Right lobe of liver (tissue), 4 donors: Measurements from ENCODE around the gene TMEM207.

ENCODE experiments used
- POLR2A ChIP-seq: fragments of 450-650 bp; IDR thresholded peaks from one replicate; pipeline ENCODE4 v1.6.1; 2017; ENCODE audit warnings: antibody characterized with exemption, mild to moderate bottlenecking
- TF ChIP-seq, protein P1 (sequence below), 4 donors: fragments of 200-600 bp in 3 of 4; fragments of 450-650 bp in 1 of 4; IDR thresholded peaks; one replicate each; pipeline versions ENCODE4 v1.5.1 to v1.8.0; 2016 to 2022; ENCODE audit warnings: antibody characterized with exemption in 4 of 4, mild to moderate bottlenecking in 2 of 4
- donor health status: DM: no; HTN: no; CAD: no.
- donor health status: DM: no; HTN: no; CAD: no.
- donor health status: DM: no; HTN: yes; CAD: no.

DNA sequence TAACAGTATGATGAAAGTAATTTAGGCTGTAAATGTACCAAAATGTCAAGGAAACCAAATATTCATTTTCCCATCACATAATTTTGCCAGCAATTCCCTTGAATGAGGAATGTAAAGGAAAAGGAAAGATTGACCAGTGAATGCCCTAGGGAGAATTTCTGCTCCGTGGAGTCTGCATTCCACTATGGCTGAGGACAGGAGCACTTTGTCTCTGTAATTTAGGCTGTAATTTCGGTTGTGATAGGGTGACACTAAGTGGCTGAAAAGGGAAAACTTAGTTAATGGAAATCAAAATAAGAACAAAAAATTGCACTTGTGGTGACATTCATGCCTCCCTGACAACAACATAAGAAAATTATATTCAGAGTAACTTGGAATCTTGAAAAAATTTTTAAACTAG is 8.3 kb upstream of the TMEM207 start:
- TF ChIP-seq, protein P1, sequence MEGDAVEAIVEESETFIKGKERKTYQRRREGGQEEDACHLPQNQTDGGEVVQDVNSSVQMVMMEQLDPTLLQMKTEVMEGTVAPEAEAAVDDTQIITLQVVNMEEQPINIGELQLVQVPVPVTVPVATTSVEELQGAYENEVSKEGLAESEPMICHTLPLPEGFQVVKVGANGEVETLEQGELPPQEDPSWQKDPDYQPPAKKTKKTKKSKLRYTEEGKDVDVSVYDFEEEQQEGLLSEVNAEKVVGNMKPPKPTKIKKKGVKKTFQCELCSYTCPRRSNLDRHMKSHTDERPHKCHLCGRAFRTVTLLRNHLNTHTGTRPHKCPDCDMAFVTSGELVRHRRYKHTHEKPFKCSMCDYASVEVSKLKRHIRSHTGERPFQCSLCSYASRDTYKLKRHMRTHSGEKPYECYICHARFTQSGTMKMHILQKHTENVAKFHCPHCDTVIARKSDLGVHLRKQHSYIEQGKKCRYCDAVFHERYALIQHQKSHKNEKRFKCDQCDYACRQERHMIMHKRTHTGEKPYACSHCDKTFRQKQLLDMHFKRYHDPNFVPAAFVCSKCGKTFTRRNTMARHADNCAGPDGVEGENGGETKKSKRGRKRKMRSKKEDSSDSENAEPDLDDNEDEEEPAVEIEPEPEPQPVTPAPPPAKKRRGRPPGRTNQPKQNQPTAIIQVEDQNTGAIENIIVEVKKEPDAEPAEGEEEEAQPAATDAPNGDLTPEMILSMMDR (IDR thresholded peaks at IDR 0.05): peak in 1 of 4 donors; percentile 21
- no peak for TF ChIP-seq POLR2A
